WTC11 (cell line): ENCODE measurements around the gene BSN. TPM values are rescaled to one million over a fixed set of nuclear protein-coding genes. Genes with fewer than 3 reads are reported as not detected.

Experiments
- ATAC-seq: fragments of 200-7000 bp; cut with Tn5 transposase; 2 replicates; pipeline ENCODE4 v1.10.0; 2021; ENCODE audit warnings: mild to moderate bottlenecking, moderate library complexity
- CTCF ChIA-PET: fragments of 300-600 bp; sonication (Branson Sonifier 250); formaldehyde crosslinking; loops from one replicate; lab custom pipeline; 2021; ENCODE audit warnings: antibody characterized with exemption; lab: Charles Lee
- POLR2A ChIA-PET: fragments of 350-600 bp; sonication (Branson Sonifier 250); formaldehyde crosslinking; loops from one replicate; lab custom pipeline; 2021; ENCODE audit warnings: antibody characterized with exemption; lab: Charles Lee
- DNase-seq: peaks from one replicate; pipeline ENCODE4 v3.0.0; 2021; ENCODE audit warnings: low spot score
- H3K27ac Mint-ChIP-seq: 2 replicates; pipeline ENCODE4 v1.8.0; 2021; ENCODE audit warnings: mixed read lengths
- H3K27me3 Mint-ChIP-seq: 2 replicates; pipeline ENCODE4 v1.8.0; 2021; ENCODE audit warnings: low read depth, mild to moderate bottlenecking, moderate library complexity, mixed read lengths
- H3K36me3 Mint-ChIP-seq: 2 replicates; pipeline ENCODE4 v1.8.0; 2021; ENCODE audit warnings: mixed read lengths
- H3K4me1 Mint-ChIP-seq: 2 replicates; pipeline ENCODE4 v1.8.0; 2022; ENCODE audit warnings: mixed read lengths
- H3K4me3 Mint-ChIP-seq: 2 replicates; pipeline ENCODE4 v1.8.0; 2021; ENCODE audit warnings: mild to moderate bottlenecking, moderate library complexity, mixed read lengths
- H3K9me3 Mint-ChIP-seq: 2 replicates; pipeline ENCODE4 v1.8.0; 2021; ENCODE audit warnings: mixed read lengths
- AFF4 ChIP-seq: sonication (generic); formaldehyde crosslinking; IDR thresholded peaks from 2 replicates; pipeline ENCODE4 v1.8.1; 2023; ENCODE audit warnings: mild to moderate bottlenecking, missing genetic modification reagents, borderline replicate concordance
- ATF3 ChIP-seq: sonication (generic); formaldehyde crosslinking; conservative IDR thresholded peaks from 2 replicates; pipeline ENCODE4 v1.8.1; 2022; ENCODE audit warnings: mild to moderate bottlenecking, missing genetic modification reagents
- CDX4 ChIP-seq: fragments of 250-450 bp; sonication (Bioruptor Pico); IDR thresholded peaks from 2 replicates; pipeline ENCODE4 v1.9.0; 2021; ENCODE audit warnings: moderate library complexity, mild to moderate bottlenecking, inconsistent platforms, borderline replicate concordance
- CREM ChIP-seq: sonication (generic); formaldehyde crosslinking; IDR thresholded peaks from 2 replicates; pipeline ENCODE4 v1.8.1; 2022; ENCODE audit warnings: mild to moderate bottlenecking, missing genetic modification reagents, moderate library complexity
- ELF4 ChIP-seq: sonication (generic); formaldehyde crosslinking; IDR thresholded peaks from 2 replicates; pipeline ENCODE4 v1.8.1; 2022; ENCODE audit warnings: low read depth, mild to moderate bottlenecking, moderate library complexity, missing genetic modification reagents
- ESRRA ChIP-seq: sonication (generic); formaldehyde crosslinking; IDR thresholded peaks from 2 replicates; pipeline ENCODE4 v1.8.1; 2022; ENCODE audit warnings: mild to moderate bottlenecking, missing genetic modification reagents, borderline replicate concordance
- FOXJ3 ChIP-seq: sonication (generic); formaldehyde crosslinking; IDR thresholded peaks from 2 replicates; pipeline ENCODE4 v1.9.0; 2021; ENCODE audit warnings: missing genetic modification reagents, mild to moderate bottlenecking, borderline replicate concordance
- GRHL2 ChIP-seq: fragments of 250-450 bp; sonication (Bioruptor Pico); IDR thresholded peaks from 2 replicates; pipeline ENCODE4 v1.8.0; 2022; ENCODE audit warnings: mild to moderate bottlenecking, moderate library complexity; ENCODE audit not compliant: insufficient replicate concordance, severe bottlenecking
- HMGXB4 ChIP-seq: sonication (generic); formaldehyde crosslinking; IDR thresholded peaks from 2 replicates; pipeline ENCODE4 v1.8.1; 2023; ENCODE audit warnings: mild to moderate bottlenecking, moderate library complexity, missing genetic modification reagents
- JAZF1 ChIP-seq: fragments of 250-450 bp; sonication (Bioruptor Pico); IDR thresholded peaks from 2 replicates; pipeline ENCODE4 v1.9.0; 2021; ENCODE audit warnings: moderate library complexity, mild to moderate bottlenecking, inconsistent platforms
- KAT7 ChIP-seq: sonication (generic); formaldehyde crosslinking; IDR thresholded peaks from 2 replicates; pipeline ENCODE4 v1.8.1; 2023; ENCODE audit warnings: missing genetic modification reagents, mild to moderate bottlenecking, borderline replicate concordance
- PREB ChIP-seq: sonication (generic); formaldehyde crosslinking; IDR thresholded peaks from 2 replicates; pipeline ENCODE4 v1.8.1; 2022; ENCODE audit warnings: mild to moderate bottlenecking, missing genetic modification reagents, moderate library complexity, borderline replicate concordance
- TCF7 ChIP-seq: sonication (generic); formaldehyde crosslinking; IDR thresholded peaks from 2 replicates; pipeline ENCODE4 v1.8.0; 2022; ENCODE audit warnings: mild to moderate bottlenecking, low read depth, missing genetic modification reagents, moderate library complexity
- ZNF232 ChIP-seq: sonication (generic); formaldehyde crosslinking; IDR thresholded peaks from 2 replicates; pipeline ENCODE4 v1.8.0; 2022; ENCODE audit warnings: mild to moderate bottlenecking, missing genetic modification reagents
- ZNF532 ChIP-seq: fragments of 250-450 bp; sonication (Bioruptor Pico); IDR thresholded peaks from 2 replicates; pipeline ENCODE4 v1.9.0; 2021; ENCODE audit warnings: mild to moderate bottlenecking, borderline replicate concordance
- ZSCAN18 ChIP-seq: fragments of 250-450 bp; sonication (Bioruptor Pico); IDR thresholded peaks from 2 replicates; pipeline ENCODE4 v2.1.2; 2022; ENCODE audit warnings: mild to moderate bottlenecking, moderate library complexity
- total RNA-seq: library from RNA; stranded (reverse); gene quantifications from 3 replicates; pipeline ENCODE4 v1.2.3, GENCODE V29; 2021

Gene BSN
- total RNA-seq, 1 experiment from 2014 or later, result 2.8 TPM

- TF ChIP-seq CREM (CRISPR knock-in tag), result no peak
- TF ChIP-seq ATF3 (CRISPR knock-in tag), result no peak
These were observed 104.4 kb downstream of the BSN start (continued) for GRCh38 chr3:49658711-49659110.

- Mint-ChIP-seq H3K27ac (no peak overlapping the region), H3K27me3 (no peaks in the 10 kb centered on the region), H3K4me3 (no peak overlapping the region), H3K4me1 (no peaks in the 10 kb centered on the region), H3K36me3 (no peaks in the 10 kb centered on the region), H3K9me3 (no peaks in the 10 kb centered on the region)
- POLR2A ChIA-PET, result no interaction called here
- CTCF ChIA-PET, result interaction anchor here (0.6 to 2.8 kb wide), 3 partner anchors 12 to 120 kb away, joined by 3 to 15 read pairs (median 8); no protein-coding TSS in a partner anchor
- ATAC-seq, result no peak
- DNase-seq, result no peak
- TF ChIP-seq ESRRA (CRISPR knock-in tag), result no peak
- no peak for TF ChIP-seq FOXJ3
- TF ChIP-seq ZNF532, result no peak
- TF ChIP-seq JAZF1 (CRISPR knock-in tag), result no peak
- TF ChIP-seq PREB (CRISPR knock-in tag), result no peak
- no peak for TF ChIP-seq TCF7
- no peak for TF ChIP-seq CDX4 (CRISPR knock-in tag)
- no peak for TF ChIP-seq CREM (CRISPR knock-in tag)
- no peak for TF ChIP-seq ELF4 (CRISPR knock-in tag)
- TF ChIP-seq ATF3 (CRISPR knock-in tag), result no peak
- no peak for TF ChIP-seq HMGXB4
- TF ChIP-seq ZNF232, result no peak
- TF ChIP-seq GRHL2 (CRISPR knock-in tag), result no peak
- TF ChIP-seq KAT7 (CRISPR knock-in tag), result no peak
- TF ChIP-seq ZSCAN18 (CRISPR knock-in tag), result no peak
- no peak for TF ChIP-seq AFF4 (CRISPR knock-in tag)
These were observed 105.5 kb downstream of the BSN start for GRCh38 chr3:49659756-49660155.
